Measurements from ENCODE around the gene C1orf52.

Gene C1orf52

DNA sequence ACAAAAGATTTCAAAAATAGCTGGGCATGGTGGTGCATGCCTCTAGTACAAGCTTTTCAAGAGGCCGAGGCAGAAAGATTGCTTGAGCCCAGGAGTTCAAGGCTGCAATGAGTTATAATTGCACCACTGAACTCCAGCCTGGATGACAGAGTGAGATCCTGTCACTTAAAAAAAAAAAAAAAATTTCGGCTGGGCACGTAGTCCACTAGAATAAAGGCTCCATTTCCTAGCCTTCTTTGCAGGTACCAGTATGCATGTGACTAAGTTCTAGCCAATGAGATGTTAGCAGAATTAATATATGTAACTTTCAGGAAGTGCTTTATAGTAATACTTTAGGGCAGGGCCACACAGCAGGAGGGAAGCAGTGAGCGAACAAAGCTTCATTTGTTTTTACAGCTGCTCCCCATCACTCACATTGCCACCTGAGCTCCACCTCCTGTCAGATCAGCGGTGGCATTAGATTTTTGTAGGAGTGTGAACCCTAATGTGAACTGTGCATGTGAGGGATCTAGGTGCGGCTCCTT lies 29.8 kb downstream of the C1orf52 start:
- DNase-seq: no peak

GRCh38 chr1:85228972-85229371 lies 30.5 kb downstream of the C1orf52 start:
- no peak for DNase-seq

GRCh38 chr1:85225624-85226380 lies 33.7 kb downstream of the C1orf52 start:
- no peak for DNase-seq

GRCh38 chr1:85224734-85225623 lies 34.5 kb downstream of the C1orf52 start:
- DNase-seq: no peak

DNA sequence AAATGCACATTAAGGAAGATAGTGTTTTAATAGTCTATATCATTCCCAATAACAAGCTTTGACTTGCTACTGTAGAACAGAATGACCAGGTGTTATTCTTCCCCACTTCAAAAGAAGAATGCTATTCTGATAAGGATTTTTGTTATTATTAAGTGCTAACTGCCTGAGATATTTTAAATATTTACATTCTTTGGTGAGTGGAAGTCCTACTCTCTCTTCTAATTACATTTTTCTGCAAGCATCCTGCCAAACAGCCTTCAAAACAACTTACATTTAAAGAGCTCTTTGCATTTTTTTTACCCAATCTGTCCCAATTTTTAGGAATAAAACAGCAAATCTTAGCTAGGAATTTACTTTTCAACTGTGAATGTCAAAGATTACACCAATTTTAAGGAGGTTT lies 35.2 kb downstream of the C1orf52 start:
- no peak for DNase-seq

DNA sequence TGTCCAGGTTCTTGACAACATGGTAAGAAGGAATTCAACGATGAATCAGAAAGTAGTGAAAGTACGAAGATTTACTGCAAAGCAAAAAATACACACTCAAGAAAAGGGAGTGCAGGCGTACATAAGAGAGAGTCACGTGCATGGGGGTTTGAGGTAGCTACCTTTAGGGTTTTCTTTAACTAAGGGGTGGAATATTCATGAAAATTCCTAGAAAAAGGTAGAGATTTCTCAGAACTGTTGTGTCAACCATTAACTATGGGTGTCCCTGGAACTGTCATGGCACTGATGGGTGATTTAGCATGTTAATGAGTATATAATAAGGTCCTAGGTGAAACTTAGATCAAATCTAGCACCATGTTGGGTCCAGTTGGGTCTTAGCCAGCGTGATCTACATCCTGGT lies 36.1 kb downstream of the C1orf52 start:
- no peak for DNase-seq

DNA sequence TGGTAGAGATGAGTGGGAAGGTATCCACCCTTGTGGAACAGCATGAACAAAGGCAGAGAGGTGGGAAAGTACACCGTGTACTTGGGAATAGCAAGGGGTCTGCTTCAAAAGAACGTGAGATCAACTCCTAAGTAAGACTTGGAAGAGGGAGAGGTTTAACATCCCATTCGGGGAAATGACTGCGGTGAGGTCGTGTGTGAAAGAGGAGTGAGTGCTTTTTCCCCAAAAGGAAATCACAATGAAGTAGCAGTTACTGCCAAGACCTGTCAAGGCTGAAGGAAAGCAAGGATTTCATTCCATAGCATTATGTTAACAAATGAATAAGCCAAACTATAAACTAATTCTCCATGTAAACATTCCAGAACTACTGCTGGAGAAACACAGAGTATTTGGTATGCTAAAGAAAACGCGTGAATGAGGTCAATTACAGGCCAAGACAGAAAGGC lies 38.7 kb downstream of the C1orf52 start:
- DNase-seq: no peak

- DNase-seq: no peak
These were observed 39.4 kb downstream of the C1orf52 start for GRCh38 chr1:85219853-85220610.

DNA sequence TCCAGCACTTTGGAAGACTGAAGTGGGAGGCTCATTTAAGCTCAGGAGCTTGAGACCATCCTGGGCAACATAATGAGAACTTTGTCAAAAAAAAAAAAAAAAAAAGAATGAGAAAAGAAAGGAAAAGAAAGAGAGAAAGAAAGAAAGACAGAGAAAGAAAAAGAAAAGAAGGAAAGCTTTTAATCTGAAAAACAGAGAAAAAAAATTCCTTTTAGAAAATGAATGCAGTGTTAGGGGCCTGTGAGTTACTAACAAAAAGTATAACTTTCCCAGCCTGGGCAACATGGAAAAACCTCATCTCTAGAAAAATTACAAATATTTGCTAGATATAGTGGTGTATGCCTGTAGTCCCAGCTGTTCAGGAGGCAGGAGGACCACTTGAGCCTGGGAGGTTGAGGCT lies 42.8 kb downstream of the C1orf52 start:
- no peak for DNase-seq

- no peak for DNase-seq
These were observed 44.8 kb downstream of the C1orf52 start for GRCh38 chr1:85214654-85215053.

DNA sequence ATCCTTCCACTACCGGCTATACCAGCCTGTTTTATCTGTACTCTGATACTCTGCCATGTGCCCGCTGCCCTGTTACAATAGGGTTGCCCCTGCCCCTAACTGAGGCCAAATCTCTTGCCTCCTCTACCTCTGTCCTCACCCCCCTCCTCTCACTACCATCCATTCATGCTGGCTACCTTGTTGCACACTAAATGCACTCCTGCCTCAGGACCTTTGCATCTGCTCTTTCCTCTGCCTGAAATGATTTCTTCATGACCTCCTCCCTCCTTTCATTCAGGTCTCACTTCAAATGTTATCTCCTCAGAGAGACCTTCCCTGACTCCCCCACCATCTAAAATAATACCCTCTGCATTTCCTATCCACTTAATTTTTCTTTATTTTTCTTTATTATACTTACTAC lies 51.0 kb downstream of the C1orf52 start:
- no peak for DNase-seq

DNA sequence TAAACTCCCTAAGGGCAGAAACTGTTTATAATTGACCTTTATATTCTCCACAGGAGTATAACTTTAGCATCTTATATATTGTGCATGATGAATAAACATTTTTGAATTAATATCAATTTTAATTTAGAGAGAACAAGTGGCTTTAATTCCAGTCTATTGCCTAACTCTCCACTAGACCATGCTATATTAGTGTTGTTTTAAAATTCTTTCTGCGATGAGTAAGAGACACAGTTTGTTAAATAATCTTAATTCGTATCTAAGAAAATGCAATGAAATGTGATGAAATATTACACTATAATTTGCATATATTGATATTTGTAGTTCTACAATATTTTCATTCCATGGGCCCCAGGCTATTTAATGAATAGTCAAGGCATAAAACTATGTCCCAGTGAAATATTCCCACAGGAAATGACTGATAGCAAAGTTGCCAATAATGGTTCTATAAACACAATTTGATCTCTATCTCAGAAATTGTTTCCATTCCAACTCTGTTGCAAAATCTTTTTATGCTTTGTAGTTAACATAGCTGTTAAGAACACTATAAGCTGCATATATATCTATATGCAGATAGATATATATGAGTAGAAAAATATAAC lies 55.8 kb downstream of the C1orf52 start:
- no peak for DNase-seq

DNA sequence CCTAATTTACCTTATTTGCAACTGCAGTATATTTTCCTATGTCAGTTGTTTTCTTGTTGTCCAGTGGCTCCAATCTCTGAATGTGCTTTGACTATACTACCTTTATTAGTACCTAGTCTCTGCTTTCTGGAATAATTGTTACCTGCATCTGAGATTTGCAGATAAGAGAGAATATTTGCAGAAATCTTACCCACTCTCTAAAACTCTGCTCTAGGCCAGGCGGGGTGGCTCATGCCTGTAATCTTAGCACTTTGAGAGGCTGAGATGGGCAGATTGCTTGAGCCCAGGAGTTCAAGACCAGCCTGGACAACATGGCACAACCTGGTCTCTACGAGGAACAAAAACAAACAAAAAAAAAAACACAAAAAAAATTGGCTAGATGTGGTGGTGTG lies 56.6 kb downstream of the C1orf52 start:
- DNase-seq: no peak

DNA sequence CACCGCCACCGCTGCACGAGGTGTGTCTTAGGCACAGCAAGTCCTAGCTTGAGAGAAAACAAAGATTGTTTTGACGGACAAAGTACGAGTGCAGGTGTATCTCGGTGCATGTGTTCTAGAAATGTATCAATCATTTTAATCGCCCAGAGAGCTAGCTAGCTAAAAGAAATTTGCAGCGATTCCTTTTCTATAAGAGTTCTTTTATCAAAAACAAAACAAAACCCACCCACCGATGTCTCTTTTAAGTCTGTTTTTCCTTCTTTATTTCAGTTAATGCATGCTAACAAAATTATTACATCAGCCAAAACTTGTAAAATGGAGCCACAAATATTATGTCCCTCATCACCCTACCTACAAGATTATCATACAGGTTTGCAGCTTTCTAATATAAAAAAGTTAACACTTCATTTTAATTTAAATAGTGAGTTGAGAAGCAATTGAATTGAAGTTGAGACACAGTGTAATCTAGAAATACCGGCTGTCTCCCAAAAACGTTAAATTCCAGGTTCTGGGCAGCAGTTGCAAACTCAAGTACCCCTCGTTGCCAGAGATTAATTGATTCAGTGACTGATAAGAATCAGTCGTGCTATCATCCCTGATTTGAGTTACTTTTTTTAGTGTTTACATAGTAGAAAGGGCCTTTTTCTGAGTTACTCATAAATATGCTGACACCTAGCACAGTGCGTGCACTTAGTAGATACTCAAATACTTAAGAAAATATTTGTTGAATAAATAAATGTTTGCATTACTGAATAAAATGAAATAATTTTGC lies 57.2 kb downstream of the C1orf52 start:
- no peak for DNase-seq

- DNase-seq: peak in 7 of 14 donors; percentile 7 to 67 (median 33)
These were observed 57.9 kb downstream of the C1orf52 start for GRCh38 chr1:85201340-85202091.

DNA sequence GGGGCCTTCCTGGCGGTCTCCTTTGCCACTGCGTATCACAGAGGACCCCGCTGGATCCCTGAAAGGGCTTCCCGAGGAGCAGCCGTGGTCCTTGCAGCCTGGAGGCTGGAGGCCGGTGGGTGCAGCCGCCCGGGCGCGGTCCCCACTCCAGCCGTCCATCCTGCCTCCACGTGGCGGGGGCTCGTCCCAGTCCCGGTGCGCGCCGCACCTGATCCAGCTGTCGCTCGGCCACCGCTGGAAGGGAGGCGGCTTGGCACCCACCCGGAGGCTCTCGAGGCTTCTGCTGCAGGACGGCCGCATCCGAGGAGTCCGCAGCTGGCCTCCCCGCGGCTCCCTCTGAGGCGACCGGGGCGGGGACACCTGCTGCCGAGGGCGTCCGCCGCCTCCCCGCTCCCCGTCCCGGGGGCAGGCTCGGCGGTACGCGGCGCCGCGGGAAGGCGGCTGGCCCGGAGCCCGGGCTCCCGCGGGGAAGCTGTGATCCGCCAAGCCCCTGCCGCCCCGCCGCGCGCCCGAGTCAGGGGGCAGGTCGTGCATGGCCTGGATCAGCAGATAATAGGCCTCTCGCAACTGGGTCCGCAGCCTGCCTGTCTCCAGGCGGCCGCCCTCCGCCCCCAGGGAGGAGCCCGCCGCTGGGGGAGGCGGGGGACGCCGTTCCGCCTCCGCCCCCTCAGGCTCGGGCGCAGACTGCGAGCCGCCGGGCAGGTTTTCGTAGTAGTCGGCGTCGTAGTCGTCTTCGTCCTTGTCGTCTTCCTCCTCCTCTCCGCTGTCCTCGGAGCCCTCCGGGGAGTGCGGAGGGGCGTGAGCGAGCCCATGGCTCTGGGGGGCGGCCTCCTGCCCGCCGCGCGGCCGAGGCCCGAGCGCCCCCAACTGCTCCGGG lies 58.8 kb downstream of the C1orf52 start, which contains the start of gene SYDE2:
TSS of gene SYDE2 (minus strand) at position 554 of the 877 bp plus-strand sequence. CDS start at position 534, 20 bp downstream.
- DNase-seq: peak in 9 of 14 donors; percentile 20 to 67 (median 34)

Data from C1 segment of cervical spinal cord (tissue), 14 donors.